ENCODE data around the gene MEPE.

- no peak for TF ChIP-seq CTCF (IDR thresholded peaks at IDR 0.05)
- TF ChIP-seq POLR2A (IDR thresholded peaks at IDR 0.05) = no peak
Observed at GRCh38 chr4:87811977-87812376, 20.8 kb upstream of the MEPE start.
